Gastroesophageal sphincter (tissue), 3 donors: ENCODE results near the gene SCN1A.

ENCODE experiments used
- CTCF ChIP-seq, 4 experiments: fragments of 200-600 bp in 2 of 4; fragments of 450-650 bp in 2 of 4; sonication (generic) in 1 of 4; IDR thresholded peaks; one replicate each; pipeline ENCODE4 v1.5.1; 2017 to 2019; ENCODE audit warnings: antibody characterized with exemption in 4 of 4, mild to moderate bottlenecking in 2 of 4, moderate library complexity in 2 of 4
- EP300 ChIP-seq: sonication (generic); formaldehyde crosslinking; IDR thresholded peaks from one replicate; pipeline ENCODE4 v1.6.1; 2017; ENCODE audit warnings: antibody characterized with exemption, mild to moderate bottlenecking
- POLR2A ChIP-seq, 2 donors: fragments of 450-650 bp; IDR thresholded peaks; one replicate each; pipeline ENCODE4 v1.6.1; 2017; ENCODE audit warnings: antibody characterized with exemption in 2 of 2, mild to moderate bottlenecking in 2 of 2, moderate library complexity in 1 of 2

- TF ChIP-seq CTCF (IDR thresholded peaks at IDR 0.05) (no peak), POLR2A (IDR thresholded peaks at IDR 0.05) (no peak), EP300 (no peak)
Measured at GRCh38 chr2:166140932-166141331, 13.1 kb upstream of the SCN1A start.
